ENCODE measurements around the gene PLPPR4.

The PLPPR4 gene

GRCh38 chr1:99348397-99349132 lies 84.3 kb downstream of the PLPPR4 start:
- DNase-seq (ENCODE audit: low spot score), result no peak

GRCh38 chr1:99352821-99353220 lies 88.5 kb downstream of the PLPPR4 start:
- DNase-seq (ENCODE audit: low spot score), result no peak

GRCh38 chr1:99358770-99359169 lies 94.5 kb downstream of the PLPPR4 start:
- no peak for DNase-seq (ENCODE audit: low spot score)

Measured in RKO (cell line).